ENCODE measurements around the gene ARSG. TPM values are rescaled to one million over a fixed set of nuclear protein-coding genes. Genes with fewer than 3 reads are reported as not detected.
"Not testable (repeated sequence)": the region's sequence is repeated elsewhere in the genome, so short reads cannot be mapped to it uniquely, and the experiment has no call there.

ARSG gene
- total RNA-seq, 1 donor from 2014 or later: 19.6 TPM

DNA sequence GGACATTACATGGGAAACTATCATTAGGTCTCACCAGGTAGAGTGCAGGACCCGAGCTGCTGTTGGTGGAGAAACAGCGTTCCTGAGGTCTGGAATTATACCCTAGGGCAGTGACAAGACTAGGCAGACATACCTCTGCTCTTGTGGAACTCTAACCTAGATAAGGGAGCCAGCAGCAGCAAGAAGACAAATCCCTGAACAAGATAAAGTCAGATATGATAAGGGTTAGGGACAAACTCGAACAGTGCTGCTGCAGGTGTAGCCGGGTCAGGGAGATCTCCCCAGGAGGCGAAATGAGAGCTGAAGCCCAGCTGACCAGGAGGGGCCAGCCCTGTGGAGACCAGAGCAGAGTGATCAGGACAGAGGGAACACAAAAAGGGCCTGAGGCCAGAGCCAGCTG lies 34.7 kb downstream of the ARSG start:
- Mint-ChIP-seq H3K27ac (no peak overlapping the region), H3K27me3 (peaks cover 5% of the 10 kb centered on the region), H3K36me3 (ENCODE audit: low read depth) (no peaks in the 10 kb centered on the region), H3K9me3 (peaks cover 4% of the 10 kb centered on the region), H3K4me1 (no peaks in the 10 kb centered on the region), H3K4me3 (no peak overlapping the region)
- ATAC-seq (ENCODE audit: low read depth) (no peak), DNase-seq (no peak)
- TF ChIP-seq, protein P1, sequence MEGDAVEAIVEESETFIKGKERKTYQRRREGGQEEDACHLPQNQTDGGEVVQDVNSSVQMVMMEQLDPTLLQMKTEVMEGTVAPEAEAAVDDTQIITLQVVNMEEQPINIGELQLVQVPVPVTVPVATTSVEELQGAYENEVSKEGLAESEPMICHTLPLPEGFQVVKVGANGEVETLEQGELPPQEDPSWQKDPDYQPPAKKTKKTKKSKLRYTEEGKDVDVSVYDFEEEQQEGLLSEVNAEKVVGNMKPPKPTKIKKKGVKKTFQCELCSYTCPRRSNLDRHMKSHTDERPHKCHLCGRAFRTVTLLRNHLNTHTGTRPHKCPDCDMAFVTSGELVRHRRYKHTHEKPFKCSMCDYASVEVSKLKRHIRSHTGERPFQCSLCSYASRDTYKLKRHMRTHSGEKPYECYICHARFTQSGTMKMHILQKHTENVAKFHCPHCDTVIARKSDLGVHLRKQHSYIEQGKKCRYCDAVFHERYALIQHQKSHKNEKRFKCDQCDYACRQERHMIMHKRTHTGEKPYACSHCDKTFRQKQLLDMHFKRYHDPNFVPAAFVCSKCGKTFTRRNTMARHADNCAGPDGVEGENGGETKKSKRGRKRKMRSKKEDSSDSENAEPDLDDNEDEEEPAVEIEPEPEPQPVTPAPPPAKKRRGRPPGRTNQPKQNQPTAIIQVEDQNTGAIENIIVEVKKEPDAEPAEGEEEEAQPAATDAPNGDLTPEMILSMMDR (IDR thresholded peaks at IDR 0.05): no peak
- ChIA-PET POLR2A (no interaction called here), CTCF (no interaction called here)
- intact Hi-C loops (cut with micrococcal nuclease): no loop called here

GRCh38 chr17:68326681-68327080 lies 35.4 kb downstream of the ARSG start:
- Mint-ChIP-seq H3K4me3 (no peak overlapping the region), H3K27ac (no peak overlapping the region), H3K36me3 (ENCODE audit: low read depth) (no peaks in the 10 kb centered on the region), H3K4me1 (no peaks in the 10 kb centered on the region), H3K9me3 (peaks cover 6% of the 10 kb centered on the region), H3K27me3 (peaks cover 5% of the 10 kb centered on the region)
- no peak for DNase-seq
- TF ChIP-seq, protein P1 (IDR thresholded peaks at IDR 0.05): no peak
- no peak for ATAC-seq (ENCODE audit: low read depth)
- ChIA-PET POLR2A (interaction anchor here (0.6 kb wide), 1 partner anchor 35 kb away, joined by 3 read pairs; no protein-coding TSS in a partner anchor), CTCF (no interaction called here)
- intact Hi-C loops (cut with micrococcal nuclease): no loop called here

GRCh38 chr17:68327823-68328557 lies 36.7 kb downstream of the ARSG start:
- ATAC-seq (ENCODE audit: low read depth): no peak
- peaks cover 13% of the 10 kb centered on the region for H3K9me3 Mint-ChIP-seq
- ChIA-PET CTCF (no interaction called here), POLR2A (no interaction called here)
- intact Hi-C loops (cut with micrococcal nuclease): no loop called here
- no peak for DNase-seq
- TF ChIP-seq, protein P1 (IDR thresholded peaks at IDR 0.05): no peak
- no peak overlapping the region for H3K27ac Mint-ChIP-seq
- H3K27me3 Mint-ChIP-seq: peaks cover 5% of the 10 kb centered on the region
- no peaks in the 10 kb centered on the region for H3K4me1 Mint-ChIP-seq
- no peak overlapping the region for H3K4me3 Mint-ChIP-seq
- no peaks in the 10 kb centered on the region for H3K36me3 Mint-ChIP-seq (ENCODE audit: low read depth)

DNA sequence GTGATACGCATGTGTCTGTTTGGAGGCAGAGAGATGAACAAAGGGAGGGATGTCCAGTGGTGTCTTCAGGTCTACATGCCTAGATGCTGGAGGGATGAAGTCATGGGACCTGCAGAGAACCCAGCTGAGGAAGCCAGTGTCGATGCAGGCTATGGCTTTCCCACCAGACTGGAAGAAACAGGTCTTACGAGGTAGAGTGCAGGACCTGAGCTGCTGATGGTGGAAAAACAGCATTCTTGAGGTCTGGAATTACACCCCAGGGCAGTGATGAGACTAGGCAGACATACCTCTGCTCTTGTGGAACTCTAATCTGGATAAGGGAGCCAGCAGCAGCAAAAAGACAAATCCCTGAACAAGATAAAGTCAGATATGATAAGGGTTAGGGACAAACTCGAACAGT lies 37.4 kb downstream of the ARSG start:
- TF ChIP-seq, protein P1 (IDR thresholded peaks at IDR 0.05): no peak
- Mint-ChIP-seq H3K27me3 (peaks cover 5% of the 10 kb centered on the region), H3K27ac (no peak overlapping the region), H3K4me1 (no peaks in the 10 kb centered on the region), H3K36me3 (ENCODE audit: low read depth) (no peaks in the 10 kb centered on the region), H3K4me3 (no peak overlapping the region), H3K9me3 (peaks cover 13% of the 10 kb centered on the region)
- ChIA-PET CTCF (no interaction called here), POLR2A (no interaction called here)
- DNase-seq (no peak), ATAC-seq (ENCODE audit: low read depth) (no peak)
- intact Hi-C loops (cut with micrococcal nuclease): no loop called here

- Mint-ChIP-seq H3K4me1 (no peaks in the 10 kb centered on the region), H3K27ac (no peak overlapping the region), H3K36me3 (ENCODE audit: low read depth) (no peaks in the 10 kb centered on the region), H3K9me3 (peaks cover 13% of the 10 kb centered on the region), H3K4me3 (no peak overlapping the region), H3K27me3 (peaks cover 5% of the 10 kb centered on the region)
- intact Hi-C loops (cut with micrococcal nuclease): no loop called here
- TF ChIP-seq, protein P1 (IDR thresholded peaks at IDR 0.05): no peak
- ChIA-PET POLR2A (no interaction called here), CTCF (no interaction called here)
- DNase-seq (no peak), ATAC-seq (ENCODE audit: low read depth) (no peak)
Observed at GRCh38 chr17:68329331-68329730, 38.0 kb downstream of the ARSG start.

GRCh38 chr17:68331932-68332331 lies 40.6 kb downstream of the ARSG start:
- H3K4me1 Mint-ChIP-seq; POLR2A ChIA-PET; H3K27ac Mint-ChIP-seq; DNase-seq; CTCF ChIA-PET; H3K4me3 Mint-ChIP-seq; H3K36me3 Mint-ChIP-seq (ENCODE audit: low read depth); H3K27me3 Mint-ChIP-seq; ATAC-seq (ENCODE audit: low read depth); intact Hi-C loops (cut with micrococcal nuclease): not testable (repeated sequence)
- H3K9me3 Mint-ChIP-seq: peaks cover 13% of the 10 kb centered on the region
